Esophagus squamous epithelium (tissue), 5 donors: Measurements from ENCODE around the gene NSG1. TPM values are rescaled to one million over a fixed set of nuclear protein-coding genes. Genes with fewer than 3 reads are reported as not detected.

Experiments
- DNase-seq: peaks from one replicate; lab custom pipeline; 2025; lab: John Stamatoyannopoulos, UW
- H3K27ac ChIP-seq, 4 donors: fragments of 200-600 bp; sonication (generic); one replicate each; pipeline ENCODE4 v1.5.1; 2016 to 2019; ENCODE audit warnings: mild to moderate bottlenecking in 1 of 4
- H3K27me3 ChIP-seq, 4 donors: fragments of 200-600 bp; sonication (generic); 1 replicate in 3 of 4; 2 replicates in 1 of 4; pipeline versions ENCODE4 v1.5.1 to v1.6.0; 2017 to 2021; ENCODE audit warnings: antibody characterized with exemption in 1 of 4
- H3K36me3 ChIP-seq, 3 donors: fragments of 200-600 bp; sonication (generic); one replicate each; pipeline ENCODE4 v1.5.1; 2016 to 2019
- H3K4me1 ChIP-seq, 3 donors: fragments of 200-600 bp; sonication (generic); one replicate each; pipeline ENCODE4 v1.5.1; 2017 to 2019
- H3K4me3 ChIP-seq, 4 donors: fragments of 200-600 bp; sonication (generic); 1 replicate in 3 of 4; 2 replicates in 1 of 4; pipeline ENCODE4 v1.5.1; 2016 to 2019; ENCODE audit warnings: mild to moderate bottlenecking in 2 of 4, moderate library complexity in 1 of 4
- H3K9me3 ChIP-seq, 3 donors: fragments of 200-600 bp; sonication (generic); one replicate each; pipeline ENCODE4 v1.5.1; 2016 to 2019
- POLR2A ChIP-seq, 4 donors: fragments of 450-650 bp; IDR thresholded peaks; one replicate each; pipeline ENCODE4 v1.6.1; 2017; ENCODE audit warnings: antibody characterized with exemption in 4 of 4, mild to moderate bottlenecking in 4 of 4, moderate library complexity in 3 of 4
- WGBS, 2 donors: methylation state at CpG; one replicate each; pipeline ENCODE4 v1.1.5; 2018; 5-methylcytosine and 5-hydroxymethylcytosine counted together
- intact Hi-C: fragments of 100-400 bp; cut with DNase I; formaldehyde crosslinking; loops from one replicate; pipeline ENCODE4 v1.15.0; 2022
- total RNA-seq, 4 donors: library from RNA; depleted of rRNA; stranded (reverse); fragments of >200 nt; gene quantifications; one replicate each; pipeline ENCODE4 v1.1.0, GENCODE V29; 2016
- TF ChIP-seq, protein P1 (sequence below), 6 experiments: fragments of 450-650 bp in 4 of 6; fragments of 200-600 bp in 2 of 6; sonication (generic) in 2 of 6; IDR thresholded peaks; one replicate each; pipeline ENCODE4 v1.5.1; 2016 to 2019; ENCODE audit warnings: antibody characterized with exemption in 6 of 6, mild to moderate bottlenecking in 4 of 6, moderate library complexity in 4 of 6
- donor health status: DM: yes; HTN: yes; CAD: no.

The NSG1 gene
- total RNA-seq, 4 donors from 2014 or later, result 21.2 to 48.8 (median 37.5) TPM

GRCh38 chr4:4395371-4395770 is 8.5 kb downstream of the NSG1 start:
- Histone ChIP-seq H3K4me1 (peaks cover 3 to 49% (median 13%) of the 10 kb centered on the region in 3 donors), H3K27me3 (peaks cover 0 to 87% (median 0%) of the 10 kb centered on the region in 4 donors), H3K27ac (no peak overlapping the region), H3K36me3 (peaks cover 0 to 8% (median 0%) of the 10 kb centered on the region in 3 donors), H3K4me3 (no peak overlapping the region), H3K9me3 (no peaks in the 10 kb centered on the region)
- 66 to 76% methylated on average over 2 to 9 of the region's 9 CpGs for WGBS, 2 donors
- intact Hi-C loops, result no loop called here
- TF ChIP-seq POLR2A (IDR thresholded peaks at IDR 0.05), result no peak
- TF ChIP-seq, protein P1, sequence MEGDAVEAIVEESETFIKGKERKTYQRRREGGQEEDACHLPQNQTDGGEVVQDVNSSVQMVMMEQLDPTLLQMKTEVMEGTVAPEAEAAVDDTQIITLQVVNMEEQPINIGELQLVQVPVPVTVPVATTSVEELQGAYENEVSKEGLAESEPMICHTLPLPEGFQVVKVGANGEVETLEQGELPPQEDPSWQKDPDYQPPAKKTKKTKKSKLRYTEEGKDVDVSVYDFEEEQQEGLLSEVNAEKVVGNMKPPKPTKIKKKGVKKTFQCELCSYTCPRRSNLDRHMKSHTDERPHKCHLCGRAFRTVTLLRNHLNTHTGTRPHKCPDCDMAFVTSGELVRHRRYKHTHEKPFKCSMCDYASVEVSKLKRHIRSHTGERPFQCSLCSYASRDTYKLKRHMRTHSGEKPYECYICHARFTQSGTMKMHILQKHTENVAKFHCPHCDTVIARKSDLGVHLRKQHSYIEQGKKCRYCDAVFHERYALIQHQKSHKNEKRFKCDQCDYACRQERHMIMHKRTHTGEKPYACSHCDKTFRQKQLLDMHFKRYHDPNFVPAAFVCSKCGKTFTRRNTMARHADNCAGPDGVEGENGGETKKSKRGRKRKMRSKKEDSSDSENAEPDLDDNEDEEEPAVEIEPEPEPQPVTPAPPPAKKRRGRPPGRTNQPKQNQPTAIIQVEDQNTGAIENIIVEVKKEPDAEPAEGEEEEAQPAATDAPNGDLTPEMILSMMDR (IDR thresholded peaks at IDR 0.05), result no peak
- no peak for DNase-seq

DNA sequence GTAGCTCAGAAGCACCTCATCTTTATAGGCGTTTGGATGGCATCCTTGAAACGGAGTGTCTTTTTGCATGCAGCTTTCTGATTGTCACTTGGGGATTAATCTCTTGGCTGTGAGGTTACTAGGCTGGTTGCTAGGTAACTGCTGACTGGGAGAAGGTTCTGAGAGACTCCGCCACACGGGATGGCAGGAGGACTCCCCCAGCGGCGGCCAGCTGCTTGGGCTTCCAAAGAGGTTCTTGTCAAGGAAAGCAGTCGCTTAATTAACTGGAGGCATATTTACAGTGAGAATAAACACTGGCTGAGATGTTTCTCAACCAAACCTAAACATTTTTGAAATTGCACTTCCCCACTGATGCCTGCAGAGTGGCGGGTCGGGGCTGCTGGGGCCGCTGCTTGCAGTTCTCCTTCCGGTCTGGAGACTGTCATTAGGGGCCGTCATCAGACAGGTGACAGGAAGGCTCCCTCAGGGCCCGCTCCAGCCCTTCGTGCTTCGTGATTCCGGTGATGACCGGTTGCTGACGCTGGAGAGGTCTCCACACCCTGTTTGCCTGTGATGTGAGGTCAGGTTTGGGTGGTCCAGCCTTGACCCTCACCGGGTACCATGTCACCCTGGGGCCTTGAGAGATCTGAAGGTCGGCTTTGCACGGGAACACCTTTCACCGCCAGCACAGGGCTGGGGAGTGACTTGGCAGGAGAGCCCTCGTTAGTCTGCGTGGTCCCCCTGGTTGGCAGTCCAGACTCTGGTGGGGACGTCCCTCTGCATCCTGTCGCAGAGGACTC is 9.1 kb downstream of the NSG1 start:
- Histone ChIP-seq H3K4me3 (no peak overlapping the region), H3K9me3 (no peaks in the 10 kb centered on the region), H3K27ac (no peak overlapping the region), H3K36me3 (peaks cover 0 to 13% (median 0%) of the 10 kb centered on the region in 3 donors), H3K27me3 (peaks cover 0 to 85% (median 0%) of the 10 kb centered on the region in 4 donors), H3K4me1 (peaks cover 3 to 48% (median 13%) of the 10 kb centered on the region in 3 donors)
- TF ChIP-seq, protein P1 (IDR thresholded peaks at IDR 0.05), result no peak
- TF ChIP-seq POLR2A (IDR thresholded peaks at IDR 0.05), result no peak
- no peak for DNase-seq
- 40 to 56% methylated on average over 3 to 7 of the region's 26 CpGs for WGBS, 2 donors
- intact Hi-C loops, result no loop called here

DNA sequence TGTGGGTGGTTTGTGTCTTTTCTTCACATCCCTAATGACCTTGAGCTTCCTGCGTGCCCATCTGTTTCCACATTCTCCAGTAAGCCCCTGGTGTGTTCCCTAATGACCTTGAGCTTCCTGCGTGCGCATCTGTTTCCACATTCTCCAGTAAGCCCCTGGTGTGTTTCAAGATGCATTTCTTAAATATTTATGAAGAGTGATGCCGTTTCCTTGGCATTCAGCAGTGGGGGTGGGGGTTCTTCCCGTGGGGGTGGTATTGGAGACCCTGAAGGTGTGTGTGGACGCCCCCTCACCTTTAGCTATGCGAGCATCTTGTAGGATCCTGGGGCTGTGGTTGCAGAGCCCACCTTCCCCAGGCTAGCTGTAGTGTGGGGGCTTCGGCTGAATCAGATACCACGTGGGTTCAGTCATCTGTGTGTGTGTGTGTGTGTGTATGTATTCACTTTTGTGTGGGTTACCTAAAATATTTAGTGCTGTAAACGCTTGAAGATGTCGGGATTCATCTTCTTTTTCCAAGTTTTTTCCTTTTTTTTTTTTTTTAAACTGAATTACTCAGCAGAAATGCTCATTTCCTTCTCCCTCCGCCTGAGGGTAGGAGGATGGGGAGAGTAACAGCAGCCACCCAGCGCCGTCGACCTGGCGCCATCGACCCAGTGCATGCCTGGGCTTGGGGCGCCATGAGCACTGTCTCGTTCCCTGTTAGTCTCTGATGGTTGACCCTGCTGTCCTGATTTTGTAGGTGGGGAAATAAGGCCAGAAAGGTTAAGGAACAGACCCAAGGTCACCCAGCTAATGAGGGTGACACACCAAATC is 9.9 kb downstream of the NSG1 start:
- no peak overlapping the region for H3K27ac ChIP-seq
- peaks cover 3 to 40% (median 13%) of the 10 kb centered on the region in 3 donors for H3K4me1 ChIP-seq
- peaks cover 0 to 14% (median 0%) of the 10 kb centered on the region in 3 donors for H3K36me3 ChIP-seq
- no peak for DNase-seq
- intact Hi-C loops, result no loop called here
- H3K9me3 ChIP-seq, result no peaks in the 10 kb centered on the region
- no peak for TF ChIP-seq POLR2A (IDR thresholded peaks at IDR 0.05)
- TF ChIP-seq, protein P1 (IDR thresholded peaks at IDR 0.05), result no peak
- H3K27me3 ChIP-seq, result peaks cover 0 to 84% (median 0%) of the 10 kb centered on the region in 4 donors
- H3K4me3 ChIP-seq, result no peak overlapping the region
- 52 to 61% methylated on average over 11 to 18 of the region's 19 CpGs for WGBS, 2 donors

DNA sequence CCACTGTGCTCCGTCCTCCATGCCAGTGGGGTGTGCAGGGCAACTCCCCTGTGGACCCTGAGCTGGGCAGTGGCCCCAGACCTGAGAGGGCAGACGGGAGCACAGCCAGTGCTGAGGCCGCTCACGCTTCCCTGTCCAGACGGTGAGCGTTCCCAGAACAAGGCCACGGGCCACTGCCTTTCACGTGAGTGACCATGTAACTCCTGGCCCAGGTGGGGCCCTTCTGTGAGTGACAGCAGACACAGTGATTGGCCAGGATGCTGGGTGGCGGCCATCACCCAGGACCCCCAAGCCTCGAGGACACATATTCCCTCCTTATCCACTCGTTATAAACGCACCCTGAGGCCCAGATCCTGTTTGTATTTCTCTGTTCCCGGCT is 10.5 kb downstream of the NSG1 start:
- no peak overlapping the region for H3K4me3 ChIP-seq
- 86 to 92% methylated on average over 5 to 12 of the region's 13 CpGs for WGBS, 2 donors
- intact Hi-C loops, result no loop called here
- peaks cover 0 to 78% (median 0%) of the 10 kb centered on the region in 4 donors for H3K27me3 ChIP-seq
- TF ChIP-seq, protein P1 (IDR thresholded peaks at IDR 0.05), result no peak
- no peak for TF ChIP-seq POLR2A (IDR thresholded peaks at IDR 0.05)
- no peak for DNase-seq
- no peak overlapping the region for H3K27ac ChIP-seq
- peaks cover 0 to 37% (median 7%) of the 10 kb centered on the region in 3 donors for H3K4me1 ChIP-seq
- H3K9me3 ChIP-seq, result no peaks in the 10 kb centered on the region
- H3K36me3 ChIP-seq, result peaks cover 0 to 14% (median 0%) of the 10 kb centered on the region in 3 donors
